ENCODE data around the gene INPP5B.
"Not testable (repeated sequence)": the region's sequence is repeated elsewhere in the genome, so short reads cannot be mapped to it uniquely, and the experiment has no call there.

Gene INPP5B

DNA sequence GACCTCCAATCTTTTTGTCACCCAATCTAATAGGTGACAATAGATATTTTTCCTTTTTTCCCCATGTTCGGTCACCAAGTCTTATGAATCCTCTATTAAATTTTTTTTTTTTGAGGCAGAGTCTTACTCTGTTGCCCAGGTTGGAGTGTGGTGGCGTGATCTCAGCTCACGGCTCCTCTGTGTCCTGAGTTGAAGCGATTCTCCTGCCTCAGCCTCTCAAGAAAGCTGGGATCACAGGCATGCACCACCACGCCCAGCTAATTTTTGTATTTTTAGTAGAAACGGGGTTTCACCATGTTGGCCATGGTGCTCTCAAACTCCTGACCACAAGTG is 45.0 kb downstream of the INPP5B start:
- H3K4me3 Mint-ChIP-seq: no peak overlapping the region
- H3K27me3 Mint-ChIP-seq (ENCODE audit: low read depth): no peaks in the 10 kb centered on the region
- H3K27ac Mint-ChIP-seq: no peak overlapping the region
- peaks cover 33% of the 10 kb centered on the region for H3K36me3 Mint-ChIP-seq (ENCODE audit: low read depth)
- H3K4me1 Mint-ChIP-seq: no peaks in the 10 kb centered on the region
- TF ChIP-seq, protein P1, sequence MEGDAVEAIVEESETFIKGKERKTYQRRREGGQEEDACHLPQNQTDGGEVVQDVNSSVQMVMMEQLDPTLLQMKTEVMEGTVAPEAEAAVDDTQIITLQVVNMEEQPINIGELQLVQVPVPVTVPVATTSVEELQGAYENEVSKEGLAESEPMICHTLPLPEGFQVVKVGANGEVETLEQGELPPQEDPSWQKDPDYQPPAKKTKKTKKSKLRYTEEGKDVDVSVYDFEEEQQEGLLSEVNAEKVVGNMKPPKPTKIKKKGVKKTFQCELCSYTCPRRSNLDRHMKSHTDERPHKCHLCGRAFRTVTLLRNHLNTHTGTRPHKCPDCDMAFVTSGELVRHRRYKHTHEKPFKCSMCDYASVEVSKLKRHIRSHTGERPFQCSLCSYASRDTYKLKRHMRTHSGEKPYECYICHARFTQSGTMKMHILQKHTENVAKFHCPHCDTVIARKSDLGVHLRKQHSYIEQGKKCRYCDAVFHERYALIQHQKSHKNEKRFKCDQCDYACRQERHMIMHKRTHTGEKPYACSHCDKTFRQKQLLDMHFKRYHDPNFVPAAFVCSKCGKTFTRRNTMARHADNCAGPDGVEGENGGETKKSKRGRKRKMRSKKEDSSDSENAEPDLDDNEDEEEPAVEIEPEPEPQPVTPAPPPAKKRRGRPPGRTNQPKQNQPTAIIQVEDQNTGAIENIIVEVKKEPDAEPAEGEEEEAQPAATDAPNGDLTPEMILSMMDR (IDR thresholded peaks at IDR 0.05; ENCODE audit: unreplicated experiment in 3 of 3): no peak
- peaks cover 5% of the 10 kb centered on the region for H3K9me3 Mint-ChIP-seq

DNA sequence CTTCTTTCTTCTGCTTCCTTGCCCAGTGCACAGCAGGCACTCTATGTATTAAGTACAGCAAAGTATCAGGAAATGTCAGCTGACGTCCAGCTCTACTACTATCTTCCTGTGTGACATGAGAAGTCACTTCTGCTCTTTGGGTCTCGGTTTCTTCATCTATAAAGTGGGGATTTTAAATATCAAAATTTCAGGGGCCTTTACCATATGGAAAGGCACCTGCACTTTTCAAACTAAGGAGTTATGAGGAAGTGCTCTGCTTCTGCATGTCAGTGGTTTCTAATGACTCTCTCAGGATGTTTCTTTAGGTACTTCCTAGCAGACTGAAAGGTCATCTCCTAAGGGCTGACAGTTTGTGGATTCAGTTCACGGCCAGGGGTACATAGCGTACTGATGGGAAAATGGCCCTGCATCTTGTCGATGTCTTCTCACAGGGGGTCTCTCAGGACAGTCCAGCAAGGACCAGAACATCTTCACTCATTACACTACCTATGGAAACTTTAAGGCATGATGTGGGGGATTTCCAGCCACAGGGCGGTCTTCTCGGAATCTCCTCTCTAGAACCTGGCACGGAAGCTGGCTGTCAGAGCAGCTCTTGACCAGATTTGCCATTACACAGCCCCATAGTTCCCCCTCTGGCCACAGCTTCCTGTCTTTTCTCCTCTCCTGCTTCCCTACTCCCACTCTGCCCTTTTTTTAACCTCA is 45.5 kb downstream of the INPP5B start:
- Mint-ChIP-seq H3K27me3 (ENCODE audit: low read depth) (no peaks in the 10 kb centered on the region), H3K4me3 (no peak overlapping the region), H3K27ac (no peak overlapping the region), H3K9me3 (peaks cover 4% of the 10 kb centered on the region), H3K4me1 (no peaks in the 10 kb centered on the region), H3K36me3 (ENCODE audit: low read depth) (peaks cover 32% of the 10 kb centered on the region)
- TF ChIP-seq, protein P1 (IDR thresholded peaks at IDR 0.05; ENCODE audit: unreplicated experiment in 3 of 3): no peak

DNA sequence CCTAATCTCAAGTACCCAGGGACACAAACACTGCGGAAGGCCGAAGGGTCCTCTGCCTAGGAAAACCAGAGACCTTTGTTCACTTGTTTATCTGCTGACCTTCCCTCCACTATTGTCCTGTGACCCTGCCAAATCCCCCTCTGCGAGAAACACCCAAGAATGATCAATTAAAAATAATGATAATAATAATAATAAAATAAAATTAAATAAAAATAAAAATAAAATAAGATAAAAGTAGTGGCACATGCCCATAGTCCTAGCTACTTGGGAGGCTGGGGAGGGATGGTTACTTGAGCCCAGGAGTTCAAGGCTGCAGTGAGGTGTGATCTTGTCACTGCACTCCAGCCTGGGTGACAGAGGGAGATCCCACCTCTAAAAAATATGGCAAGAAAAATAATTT is 49.3 kb downstream of the INPP5B start:
- H3K27ac Mint-ChIP-seq; H3K9me3 Mint-ChIP-seq; H3K4me3 Mint-ChIP-seq; H3K4me1 Mint-ChIP-seq; H3K27me3 Mint-ChIP-seq (ENCODE audit: low read depth): not testable (repeated sequence)
- H3K36me3 Mint-ChIP-seq (ENCODE audit: low read depth): peaks cover 39% of the 10 kb centered on the region

DNA sequence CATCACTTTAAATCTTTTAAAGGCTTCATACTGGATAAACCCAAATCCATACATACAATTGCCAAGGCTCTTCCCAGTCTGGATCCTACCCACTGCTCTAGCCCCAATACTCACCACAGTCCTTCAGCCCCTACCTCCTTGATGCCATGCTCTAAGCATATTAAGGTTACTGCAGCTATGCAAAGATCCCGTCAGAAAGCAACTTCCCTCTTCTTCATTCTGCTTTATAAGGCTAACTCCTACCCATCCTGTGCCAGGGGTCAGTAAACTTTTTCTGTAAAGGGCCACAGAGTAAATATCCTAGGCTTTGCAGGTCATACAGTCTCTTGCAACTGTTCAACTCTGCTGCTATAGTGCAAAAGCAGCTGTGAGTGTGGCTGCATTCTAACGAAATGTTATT is 53.2 kb downstream of the INPP5B start:
- Mint-ChIP-seq H3K27ac (no peak overlapping the region), H3K27me3 (ENCODE audit: low read depth) (no peaks in the 10 kb centered on the region), H3K36me3 (ENCODE audit: low read depth) (peaks cover 32% of the 10 kb centered on the region), H3K4me3 (no peak overlapping the region), H3K9me3 (peaks cover 4% of the 10 kb centered on the region), H3K4me1 (peaks cover under 1% of the 10 kb centered on the region)
- TF ChIP-seq, protein P1 (IDR thresholded peaks at IDR 0.05; ENCODE audit: unreplicated experiment in 3 of 3): no peak

DNA sequence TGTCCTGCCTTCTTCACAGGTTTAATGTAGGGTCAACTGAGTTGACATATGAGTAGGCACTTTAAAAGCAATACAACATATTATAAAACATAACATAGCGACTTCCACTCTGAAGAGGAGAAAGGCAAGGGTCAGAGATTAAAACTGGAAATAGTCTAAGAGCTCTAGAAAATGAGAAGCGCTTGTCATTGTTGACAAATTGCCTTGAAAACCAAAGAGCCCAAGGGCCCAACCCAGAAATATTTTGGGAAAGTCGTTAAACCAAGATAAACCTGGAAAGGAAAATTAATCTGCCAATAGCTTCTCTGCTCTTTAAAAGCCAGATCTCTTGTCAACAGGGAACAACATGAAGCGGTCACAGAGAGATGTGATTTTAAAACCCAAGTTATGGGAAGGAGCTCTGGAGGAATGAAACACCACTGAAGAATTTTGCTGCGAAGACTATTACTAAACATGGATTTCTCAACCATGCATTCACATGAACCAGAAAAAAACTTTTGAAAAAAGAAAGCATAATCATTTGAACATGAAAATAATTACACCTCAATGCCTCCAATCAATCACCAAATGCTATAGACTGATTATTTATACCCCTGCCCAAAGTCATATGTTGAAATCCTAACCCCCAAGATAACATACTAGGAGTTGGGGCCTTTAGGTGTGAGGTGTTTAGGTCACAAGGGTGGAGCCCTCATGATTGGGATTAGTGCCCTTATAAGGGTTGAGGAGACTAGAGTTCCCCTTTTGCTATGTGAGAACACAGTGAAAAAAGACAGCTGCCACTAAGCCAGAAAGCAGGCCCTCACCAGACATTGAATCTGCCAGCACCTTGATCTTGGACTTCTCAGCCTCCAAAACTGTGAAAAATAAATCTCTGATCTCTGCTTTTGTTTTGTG is 54.5 kb downstream of the INPP5B start:
- Mint-ChIP-seq H3K27ac (no peak overlapping the region), H3K4me3 (no peak overlapping the region), H3K9me3 (no peaks in the 10 kb centered on the region), H3K4me1 (peaks cover 11% of the 10 kb centered on the region), H3K36me3 (ENCODE audit: low read depth) (peaks cover 36% of the 10 kb centered on the region), H3K27me3 (ENCODE audit: low read depth) (no peaks in the 10 kb centered on the region)
- TF ChIP-seq, protein P1 (IDR thresholded peaks at IDR 0.05; ENCODE audit: unreplicated experiment in 3 of 3): no peak

DNA sequence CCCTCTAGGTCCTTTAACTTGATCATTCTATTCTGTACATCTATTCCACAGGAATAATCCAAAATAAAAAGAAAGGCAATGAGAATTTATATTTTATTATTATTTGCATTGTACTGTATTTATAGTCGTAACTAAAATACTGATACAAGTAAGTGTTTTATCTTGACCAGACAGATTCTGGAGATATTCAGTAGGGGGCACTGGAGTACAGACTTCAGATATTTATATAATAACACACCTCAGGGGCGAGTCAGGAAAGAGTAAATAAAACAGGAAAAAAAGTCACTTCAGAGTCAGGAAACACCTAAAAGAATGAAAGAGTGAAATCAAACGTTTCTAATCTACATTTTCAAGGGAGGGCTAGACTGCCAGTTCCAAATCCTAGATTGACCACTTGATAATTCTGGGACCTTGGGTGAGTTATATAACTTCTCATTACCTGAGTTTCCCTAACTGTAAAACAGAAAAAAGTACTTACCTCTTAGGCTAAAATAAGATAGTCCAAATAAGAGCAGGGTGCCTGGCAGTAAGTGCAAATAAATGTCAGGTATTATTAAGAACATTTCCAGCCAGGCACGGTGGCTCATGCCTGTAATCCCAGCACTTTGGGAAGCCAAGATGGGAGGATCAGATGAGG is 56.4 kb downstream of the INPP5B start:
- TF ChIP-seq, protein P1 (IDR thresholded peaks at IDR 0.05; ENCODE audit: unreplicated experiment in 3 of 3): peak in 2 of 3 experiments; percentile 35 to 55
- Mint-ChIP-seq H3K27me3 (ENCODE audit: low read depth) (no peaks in the 10 kb centered on the region), H3K4me1 (peaks cover 11% of the 10 kb centered on the region), H3K27ac (no peak overlapping the region), H3K4me3 (no peak overlapping the region), H3K9me3 (no peaks in the 10 kb centered on the region), H3K36me3 (ENCODE audit: low read depth) (peaks cover 50% of the 10 kb centered on the region)
